ENCODE data around the gene SH3BP2.

Gene SH3BP2

GRCh38 chr4:2865196-2865780 is 72.4 kb downstream of the SH3BP2 start:
- H3K27me3 Mint-ChIP-seq: no peaks in the 10 kb centered on the region
- no peak for ATAC-seq
- H3K9me3 Mint-ChIP-seq: no peaks in the 10 kb centered on the region
- no peaks in the 10 kb centered on the region for H3K36me3 Mint-ChIP-seq (ENCODE audit: low read depth)
- H3K4me1 Mint-ChIP-seq: peaks cover 74% of the 10 kb centered on the region
- H3K4me3 Mint-ChIP-seq: no peak overlapping the region
- no peak overlapping the region for H3K27ac Mint-ChIP-seq
- no peak for DNase-seq

DNA sequence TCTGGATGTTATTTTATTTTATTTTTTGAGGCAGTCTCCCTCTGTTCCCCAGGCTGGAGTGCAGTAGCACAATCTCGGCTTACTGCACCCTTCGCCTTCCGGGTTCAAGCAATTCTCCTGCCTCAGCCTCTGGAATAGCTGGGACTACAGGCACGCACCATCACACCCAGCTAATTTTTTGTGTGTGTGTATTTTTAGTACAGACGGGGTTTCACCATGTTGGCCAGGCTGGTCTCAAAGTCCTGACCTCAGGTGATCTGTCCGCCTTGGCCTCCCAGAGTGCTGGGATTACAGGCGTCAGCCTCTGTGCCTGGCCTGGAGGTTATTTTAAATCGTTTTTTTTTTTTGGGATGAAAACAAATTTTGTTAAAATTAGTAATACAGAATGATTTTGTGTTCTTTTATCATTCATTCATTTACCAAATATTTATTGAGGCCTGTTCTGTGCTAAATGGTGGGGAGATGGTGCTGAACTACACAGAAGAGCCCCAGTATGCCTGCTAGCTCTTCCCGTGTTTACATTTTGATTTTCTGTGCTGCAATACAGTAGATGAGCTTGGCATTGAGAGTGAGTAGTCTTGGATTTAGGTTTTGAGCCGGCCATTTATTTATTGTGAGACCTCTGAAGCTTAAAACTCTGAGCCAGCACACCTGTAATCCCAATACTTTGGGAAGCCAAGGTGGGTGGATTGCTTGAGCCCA is 73.4 kb downstream of the SH3BP2 start:
- Mint-ChIP-seq H3K27ac (no peak overlapping the region), H3K36me3 (ENCODE audit: low read depth) (no peaks in the 10 kb centered on the region), H3K4me3 (no peak overlapping the region), H3K9me3 (no peaks in the 10 kb centered on the region), H3K4me1 (peaks cover 72% of the 10 kb centered on the region), H3K27me3 (no peaks in the 10 kb centered on the region)
- DNase-seq: no peak
- no peak for ATAC-seq

- Mint-ChIP-seq H3K27ac (no peak overlapping the region), H3K36me3 (ENCODE audit: low read depth) (no peaks in the 10 kb centered on the region), H3K27me3 (no peaks in the 10 kb centered on the region), H3K4me3 (no peak overlapping the region), H3K4me1 (peaks cover 72% of the 10 kb centered on the region), H3K9me3 (no peaks in the 10 kb centered on the region)
- ATAC-seq (peak; percentile 35), DNase-seq (no peak)
Measured at GRCh38 chr4:2866891-2867290, 74.0 kb downstream of the SH3BP2 start.

DNA sequence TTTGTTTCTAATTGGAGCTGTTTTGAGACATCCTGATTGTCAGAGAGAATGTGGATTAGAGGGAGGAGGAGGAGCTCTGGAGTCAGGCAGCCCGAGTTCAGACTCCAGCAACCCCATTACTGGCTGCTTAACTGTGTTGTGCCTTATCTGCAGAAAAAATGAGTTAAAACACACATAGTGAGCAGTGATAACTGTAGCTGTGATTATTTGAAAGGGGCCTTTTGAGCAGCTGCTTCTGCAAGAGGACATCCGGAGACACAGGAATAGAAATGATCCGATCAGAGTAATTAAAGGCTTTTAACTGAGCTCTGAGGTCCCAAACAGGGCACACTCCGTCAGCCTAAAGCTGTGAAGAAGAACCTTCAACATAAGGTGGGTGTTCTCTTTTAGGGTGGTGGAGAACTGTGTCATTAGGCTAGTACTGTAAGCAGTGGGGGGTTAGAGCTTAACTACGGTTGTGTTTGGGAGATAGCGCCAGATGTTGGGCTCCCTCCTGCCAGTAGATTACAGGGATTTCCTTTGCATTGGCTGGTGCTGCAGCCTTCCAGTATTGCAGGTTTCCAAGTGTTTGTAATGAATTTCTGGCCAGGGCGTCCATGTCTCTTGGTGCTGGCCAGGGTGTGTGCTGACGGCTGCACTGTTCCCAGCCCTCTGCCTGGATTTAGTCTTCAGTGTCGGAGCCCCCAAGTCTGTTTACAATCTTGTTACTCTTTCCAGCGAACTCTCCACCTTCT is 75.0 kb downstream of the SH3BP2 start:
- Mint-ChIP-seq H3K36me3 (ENCODE audit: low read depth) (no peaks in the 10 kb centered on the region), H3K4me1 (peaks cover 67% of the 10 kb centered on the region), H3K9me3 (no peaks in the 10 kb centered on the region), H3K27ac (no peak overlapping the region), H3K27me3 (no peaks in the 10 kb centered on the region), H3K4me3 (no peak overlapping the region)
- no peak for DNase-seq
- no peak for ATAC-seq

- no peak overlapping the region for H3K27ac Mint-ChIP-seq
- no peak overlapping the region for H3K4me3 Mint-ChIP-seq
- H3K36me3 Mint-ChIP-seq (ENCODE audit: low read depth): no peaks in the 10 kb centered on the region
- DNase-seq: no peak
- no peak for ATAC-seq
- H3K27me3 Mint-ChIP-seq: no peaks in the 10 kb centered on the region
- H3K9me3 Mint-ChIP-seq: no peaks in the 10 kb centered on the region
- H3K4me1 Mint-ChIP-seq: peaks cover 67% of the 10 kb centered on the region
Measured at GRCh38 chr4:2868877-2869487, 76.1 kb downstream of the SH3BP2 start.

DNA sequence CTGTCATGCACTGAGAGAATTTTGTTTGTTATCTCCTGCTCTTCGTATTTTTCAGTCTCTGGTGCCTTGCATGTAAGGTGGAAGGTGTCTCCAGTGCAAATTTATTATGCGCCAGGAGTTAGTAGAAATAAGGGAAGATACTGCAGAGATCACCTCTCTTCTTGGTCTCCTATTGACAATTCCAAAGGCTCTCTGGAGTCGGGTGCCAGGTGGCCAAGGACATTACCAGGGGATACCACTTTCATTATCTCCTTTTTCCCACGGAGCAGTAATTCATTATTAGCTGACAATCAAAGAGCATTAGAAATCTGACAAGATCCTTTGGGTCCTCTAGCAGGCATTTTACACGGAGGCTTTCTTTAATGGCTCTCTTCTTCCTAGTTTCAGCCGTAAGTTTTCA is 76.8 kb downstream of the SH3BP2 start:
- Mint-ChIP-seq H3K4me1 (peaks cover 67% of the 10 kb centered on the region), H3K27ac (no peak overlapping the region), H3K36me3 (ENCODE audit: low read depth) (no peaks in the 10 kb centered on the region), H3K9me3 (no peaks in the 10 kb centered on the region), H3K27me3 (no peaks in the 10 kb centered on the region), H3K4me3 (no peak overlapping the region)
- no peak for ATAC-seq
- DNase-seq: no peak

DNA sequence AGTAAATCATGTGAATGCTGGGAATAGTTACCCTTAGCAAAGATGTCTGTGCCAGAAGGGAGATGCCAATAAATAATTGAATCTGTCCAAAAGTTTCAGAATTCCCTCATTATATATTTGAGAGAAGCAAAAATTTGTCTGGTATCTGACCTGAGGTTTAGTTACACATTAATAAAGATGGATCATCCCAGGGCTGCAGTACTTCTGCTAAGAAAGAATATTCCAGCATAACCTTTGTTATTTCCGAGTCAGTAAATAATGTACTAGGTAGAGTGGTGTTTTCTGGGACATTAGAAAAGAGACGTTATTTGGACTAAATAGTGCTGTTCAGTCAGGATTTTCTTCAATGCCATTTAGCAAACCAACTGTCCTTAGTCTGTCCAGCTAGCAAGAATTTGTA is 77.2 kb downstream of the SH3BP2 start:
- no peak for DNase-seq
- Mint-ChIP-seq H3K27ac (no peak overlapping the region), H3K4me3 (no peak overlapping the region), H3K27me3 (no peaks in the 10 kb centered on the region), H3K4me1 (peaks cover 65% of the 10 kb centered on the region), H3K9me3 (no peaks in the 10 kb centered on the region), H3K36me3 (ENCODE audit: low read depth) (no peaks in the 10 kb centered on the region)
- no peak for ATAC-seq

DNA sequence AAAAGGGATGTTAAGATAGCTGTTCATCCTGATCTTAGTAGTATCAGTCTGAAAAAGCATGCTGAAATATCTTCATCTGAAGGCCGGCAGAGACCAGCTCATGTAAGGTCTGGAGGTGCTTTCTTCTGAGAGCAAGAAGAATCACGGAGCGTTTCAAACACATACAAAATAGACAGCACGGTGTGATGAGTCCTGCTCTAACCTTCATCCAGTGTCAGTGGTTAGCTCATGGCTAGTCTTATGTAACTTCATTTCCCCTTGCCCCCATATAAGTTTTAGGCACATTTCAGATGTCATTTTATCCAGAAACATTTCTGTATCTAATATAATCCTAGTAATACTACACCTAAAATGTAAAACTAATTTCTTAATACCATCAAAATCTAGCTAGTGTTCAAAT is 78.6 kb downstream of the SH3BP2 start:
- Mint-ChIP-seq H3K4me3 (no peak overlapping the region), H3K4me1 (peaks cover 66% of the 10 kb centered on the region), H3K9me3 (no peaks in the 10 kb centered on the region), H3K27me3 (no peaks in the 10 kb centered on the region), H3K36me3 (ENCODE audit: low read depth) (peaks cover 7% of the 10 kb centered on the region), H3K27ac (no peak overlapping the region)
- no peak for DNase-seq
- no peak for ATAC-seq

GRCh38 chr4:2871911-2872310 is 79.0 kb downstream of the SH3BP2 start:
- Mint-ChIP-seq H3K4me1 (peaks cover 61% of the 10 kb centered on the region), H3K9me3 (no peaks in the 10 kb centered on the region), H3K4me3 (no peak overlapping the region), H3K36me3 (ENCODE audit: low read depth) (peaks cover 8% of the 10 kb centered on the region), H3K27ac (no peak overlapping the region), H3K27me3 (no peaks in the 10 kb centered on the region)
- ATAC-seq: peak; percentile 46
- no peak for DNase-seq

DNA sequence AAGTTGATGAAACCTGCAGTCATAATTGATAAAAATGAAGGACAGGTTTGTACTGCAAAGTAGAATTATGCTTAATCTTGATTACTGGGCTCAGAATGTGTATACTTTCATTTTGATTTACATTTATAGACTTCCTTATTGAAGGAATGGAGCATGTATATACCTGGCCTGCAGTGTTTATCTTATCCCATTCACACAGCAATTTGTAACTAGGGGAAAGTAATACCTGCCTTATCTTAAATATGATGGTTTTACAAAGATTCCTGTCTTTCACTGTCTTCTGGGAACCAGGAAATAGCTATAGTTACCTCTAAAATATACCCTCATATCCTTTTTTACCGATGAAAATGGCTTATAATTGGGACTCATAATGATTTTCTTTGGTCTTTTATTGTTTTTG is 80.4 kb downstream of the SH3BP2 start:
- peaks cover 16% of the 10 kb centered on the region for H3K36me3 Mint-ChIP-seq (ENCODE audit: low read depth)
- no peak overlapping the region for H3K27ac Mint-ChIP-seq
- ATAC-seq: no peak
- H3K4me3 Mint-ChIP-seq: no peak overlapping the region
- DNase-seq: no peak
- no peaks in the 10 kb centered on the region for H3K9me3 Mint-ChIP-seq
- peaks cover 58% of the 10 kb centered on the region for H3K4me1 Mint-ChIP-seq
- H3K27me3 Mint-ChIP-seq: no peaks in the 10 kb centered on the region

DNA sequence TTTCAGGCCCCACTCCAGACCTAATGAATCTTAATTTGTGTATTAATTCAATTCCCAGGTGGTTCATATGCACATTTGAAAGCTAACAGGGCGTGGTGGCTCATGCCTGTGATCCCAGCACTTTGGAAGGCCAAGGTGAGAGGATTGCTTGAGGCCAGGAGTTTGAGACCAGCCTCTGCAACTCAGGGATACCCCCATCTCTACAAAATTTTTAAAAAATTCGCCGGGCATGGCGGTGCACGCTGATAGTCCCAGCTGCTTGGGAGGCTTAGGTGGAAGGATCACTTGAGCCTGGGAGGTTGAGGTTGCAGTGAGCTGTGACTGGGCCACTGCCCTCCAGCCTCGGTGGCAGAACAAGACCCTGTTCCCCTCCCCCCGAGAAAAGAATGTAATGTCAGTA is 82.0 kb downstream of the SH3BP2 start:
- H3K4me3 Mint-ChIP-seq: no peak overlapping the region
- ATAC-seq (no peak), DNase-seq (no peak)
- H3K36me3 Mint-ChIP-seq (ENCODE audit: low read depth): peaks cover 17% of the 10 kb centered on the region
- H3K27ac Mint-ChIP-seq: no peak overlapping the region
- peaks cover 53% of the 10 kb centered on the region for H3K4me1 Mint-ChIP-seq
- H3K27me3 Mint-ChIP-seq: no peaks in the 10 kb centered on the region
- H3K9me3 Mint-ChIP-seq: no peaks in the 10 kb centered on the region

GRCh38 chr4:2875556-2875955 is 82.7 kb downstream of the SH3BP2 start:
- ATAC-seq (no peak), DNase-seq (no peak)
- H3K4me3 Mint-ChIP-seq: no peak overlapping the region
- H3K9me3 Mint-ChIP-seq: no peaks in the 10 kb centered on the region
- H3K4me1 Mint-ChIP-seq: peaks cover 47% of the 10 kb centered on the region
- H3K36me3 Mint-ChIP-seq (ENCODE audit: low read depth): peaks cover 21% of the 10 kb centered on the region
- H3K27me3 Mint-ChIP-seq: no peaks in the 10 kb centered on the region
- H3K27ac Mint-ChIP-seq: peak overlapping the region; percentile 1

- Mint-ChIP-seq H3K27ac (peak overlapping the region; percentile 33), H3K4me1 (peaks cover 26% of the 10 kb centered on the region), H3K27me3 (no peaks in the 10 kb centered on the region), H3K9me3 (no peaks in the 10 kb centered on the region), H3K36me3 (ENCODE audit: low read depth) (peaks cover 28% of the 10 kb centered on the region), H3K4me3 (no peak overlapping the region)
- DNase-seq: no peak
- ATAC-seq: peak; percentile 68
Measured at GRCh38 chr4:2878346-2878745, 85.5 kb downstream of the SH3BP2 start.

DNA sequence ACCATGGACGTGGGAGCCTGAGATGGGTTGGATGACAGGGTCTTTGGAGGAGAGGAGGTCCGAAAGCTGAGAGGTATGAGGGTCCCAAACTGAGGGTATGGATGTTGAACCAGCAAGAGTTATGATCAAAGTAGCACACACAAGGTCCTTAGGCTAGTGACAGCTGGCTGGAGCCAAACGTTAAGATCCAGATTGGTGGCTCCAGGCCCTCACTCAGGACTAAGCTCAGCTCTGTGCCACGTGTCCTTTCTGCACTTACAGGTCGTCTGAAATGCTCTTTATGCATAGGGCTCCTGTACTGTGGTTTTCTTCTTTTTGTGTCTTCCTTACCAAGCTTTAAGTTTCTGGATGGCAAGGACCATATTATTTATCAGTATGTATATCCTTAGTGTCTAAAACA is 86.1 kb downstream of the SH3BP2 start:
- peak overlapping the region; percentile 6 for H3K27ac Mint-ChIP-seq
- H3K4me1 Mint-ChIP-seq: peaks cover 22% of the 10 kb centered on the region
- peaks cover 31% of the 10 kb centered on the region for H3K36me3 Mint-ChIP-seq (ENCODE audit: low read depth)

GRCh38 chr4:2881431-2881830 is 88.5 kb downstream of the SH3BP2 start:
- Mint-ChIP-seq H3K27ac (no peak overlapping the region), H3K9me3 (no peaks in the 10 kb centered on the region), H3K4me3 (no peak overlapping the region), H3K4me1 (peaks cover 10% of the 10 kb centered on the region), H3K27me3 (no peaks in the 10 kb centered on the region), H3K36me3 (ENCODE audit: low read depth) (peaks cover 38% of the 10 kb centered on the region)
- DNase-seq (no peak), ATAC-seq (no peak)

More for the DNA sequence above, 86.1 kb downstream of the SH3BP2 start:
- Mint-ChIP-seq H3K27me3 (no peaks in the 10 kb centered on the region), H3K4me3 (no peak overlapping the region), H3K9me3 (no peaks in the 10 kb centered on the region)
- no peak for DNase-seq
- ATAC-seq: no peak

Data from activated naive CD8-positive, alpha-beta T cell treated with anti-CD3 and anti-CD28 coated beads, Interleukin-2, amount 50 U/mL, for 24 hours (primary cell).